GM13977 (cell line): ENCODE measurements around the gene BID.

ENCODE experiments used
- DNase-seq: peaks from one replicate; pipeline ENCODE4 v3.0.0; 2012; ENCODE audit warnings: low spot score
- CTCF ChIP-seq: IDR thresholded peaks from 2 replicates; pipeline ENCODE4 v1.5.1; 2012; ENCODE audit warnings: mild to moderate bottlenecking, control low read depth; ENCODE audit not compliant: insufficient read depth; ENCODE audit errors: extremely low read depth, missing control alignments
- in situ Hi-C: fragments of 300-500 bp; cut with MboI; formaldehyde crosslinking; loops from one replicate; pipeline ENCODE4 v1.12.0; 2022; ENCODE audit warnings: low sequenced_read_pairs, low pct_unique_long_range_greater_than_20kb, mixed read lengths, inconsistent platforms; ENCODE audit not compliant: unreplicated experiment

BID gene

DNA sequence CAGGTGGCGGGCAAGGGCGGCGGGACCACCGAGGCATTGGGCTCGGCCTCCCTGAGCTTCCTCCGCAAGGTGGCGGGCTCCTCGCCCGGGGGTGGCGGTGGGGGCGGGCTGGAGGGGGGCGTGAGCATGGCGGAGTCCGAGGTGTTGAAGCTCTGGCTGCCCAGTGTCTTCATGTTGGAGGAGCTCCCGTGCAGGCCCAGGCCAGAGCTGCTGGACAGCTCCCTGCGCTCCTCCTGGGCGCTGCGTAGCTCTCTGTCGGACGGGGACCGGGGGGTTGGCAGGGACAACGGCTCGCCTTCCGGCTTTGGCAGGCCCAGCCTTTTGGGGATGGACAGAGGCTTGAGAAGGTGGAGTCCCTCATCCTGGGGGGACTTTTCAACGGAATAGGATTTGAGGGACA, 43.9 kb upstream of the BID start:
- TF ChIP-seq CTCF = no peak
- in situ Hi-C loops = no loop called here
- no peak for DNase-seq

GRCh38 chr22:17817511-17818065, 43.3 kb upstream of the BID start:
- TF ChIP-seq CTCF = no peak

GRCh38 chr22:17817079-17817478, 42.8 kb upstream of the BID start:
- no peak for TF ChIP-seq CTCF
- DNase-seq = no peak
- in situ Hi-C loops = no loop called here

More at GRCh38 chr22:17817511-17818065, 43.3 kb upstream of the BID start:
- in situ Hi-C loops = no loop called here
- DNase-seq = no peak

DNA sequence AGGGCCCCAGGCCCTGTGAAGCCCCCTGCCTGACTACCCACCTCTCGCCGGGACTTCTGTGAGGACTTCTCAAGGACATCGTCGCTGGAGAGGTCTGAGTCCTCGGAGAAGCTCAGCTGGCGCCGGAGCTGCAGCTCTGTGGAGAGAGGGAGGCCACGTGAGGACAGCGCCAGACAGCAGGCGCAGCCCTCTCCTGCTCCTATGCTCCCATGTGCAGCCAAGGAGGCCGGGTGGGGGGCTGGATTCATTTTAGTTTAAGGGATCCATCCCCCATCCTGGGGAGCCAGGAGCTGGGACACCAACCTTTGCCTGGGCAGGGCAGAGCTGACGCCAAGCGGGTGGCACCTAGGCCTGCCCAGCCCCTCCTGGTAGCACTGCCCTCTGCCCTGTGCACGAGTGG, 42.4 kb upstream of the BID start:
- no peak for TF ChIP-seq CTCF
- in situ Hi-C loops = no loop called here
- DNase-seq = no peak

- no peak for TF ChIP-seq CTCF
- in situ Hi-C loops = no loop called here
- DNase-seq = no peak
Measured at GRCh38 chr22:17815703-17816254, 41.5 kb upstream of the BID start.

DNA sequence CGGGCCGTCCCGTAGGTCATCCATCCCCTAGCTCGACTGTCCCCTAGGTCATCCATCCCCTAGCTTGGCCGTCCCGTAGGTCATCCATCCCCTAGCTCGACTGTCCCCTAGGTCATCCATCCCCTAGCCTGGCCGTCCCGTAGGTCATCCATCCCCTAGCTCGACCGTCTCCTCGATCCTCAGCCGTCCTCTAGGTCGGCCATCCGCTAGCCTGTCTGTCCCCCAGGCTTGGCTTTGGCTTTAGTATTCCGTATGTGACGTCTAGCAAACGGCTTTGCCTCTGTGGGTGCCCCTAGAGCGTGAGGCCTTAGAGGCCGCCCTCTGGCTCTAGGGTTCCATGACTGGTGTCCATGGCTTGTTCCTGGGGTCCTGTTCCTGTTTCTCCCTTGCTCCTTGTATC, 40.6 kb upstream of the BID start:
- in situ Hi-C loops = no loop called here
- TF ChIP-seq CTCF = no peak
- DNase-seq = no peak
